PC-3 (cell line): ENCODE measurements around the gene COL5A2. TPM values are rescaled to one million over a fixed set of nuclear protein-coding genes. Genes with fewer than 3 reads are reported as not detected.

ENCODE experiments used
- ATAC-seq: fragments of 200-7000 bp; cut with Tn5 transposase; 2 replicates; pipeline ENCODE4 v1.9.1; 2020; ENCODE audit warnings: mild to moderate bottlenecking, moderate library complexity
- BruUV-seq: library from RNA; stranded (reverse); fragments of 400-500 nt; replicated peaks from 2 replicates; lab custom pipeline; 2021; lab: Mats Ljungman, UMichigan
- CTCF ChIA-PET: fragments of 300-600 bp; sonication (Branson Sonifier 250); formaldehyde crosslinking; loops from one replicate; lab custom pipeline; 2022; ENCODE audit warnings: antibody characterized with exemption; lab: Charles Lee
- POLR2A ChIA-PET: fragments of 300-600 bp; sonication (Branson Sonifier 250); formaldehyde crosslinking; loops from one replicate; lab custom pipeline; 2022; ENCODE audit warnings: antibody characterized with exemption; ENCODE audit not compliant: unreplicated experiment; lab: Charles Lee
- DNase-seq: peaks from one replicate; pipeline ENCODE4 v3.0.0-alpha.2; 2015
- H2AFZ ChIP-seq: fragments of 300-600 bp; sonication (generic); 2 replicates; pipeline ENCODE4 v1.6.0; 2016; ENCODE audit warnings: antibody characterized with exemption, low read length
- H3F3A ChIP-seq: fragments of 300-600 bp; sonication (generic); one replicate; pipeline ENCODE4 v1.6.0; 2017; ENCODE audit warnings: antibody characterized with exemption, low read length, control low read depth, mild to moderate bottlenecking; ENCODE audit not compliant: unreplicated experiment
- H3K27ac ChIP-seq: fragments of 300-600 bp; sonication (generic); 2 replicates; pipeline ENCODE4 v1.5.1; 2016; ENCODE audit warnings: mild to moderate bottlenecking, low read length
- H3K27me3 ChIP-seq: fragments of 300-600 bp; sonication (generic); 2 replicates; pipeline ENCODE4 v1.6.1; 2016; ENCODE audit warnings: low read length, mixed read lengths
- H3K36me3 ChIP-seq: fragments of 300-600 bp; sonication (generic); 2 replicates; pipeline ENCODE4 v1.6.1; 2016; ENCODE audit warnings: low read depth, mixed run types, low read length, mixed read lengths
- H3K4me1 ChIP-seq: fragments of 300-600 bp; sonication (generic); 2 replicates; pipeline ENCODE4 v1.5.1; 2016; ENCODE audit warnings: low read length; ENCODE audit not compliant: insufficient read depth
- H3K4me2 ChIP-seq: fragments of 300-600 bp; sonication (generic); 2 replicates; pipeline ENCODE4 v1.6.0; 2016; ENCODE audit warnings: low read length
- H3K4me3 ChIP-seq: fragments of 300-600 bp; sonication (generic); 2 replicates; pipeline ENCODE4 v1.5.1; 2016; ENCODE audit warnings: mild to moderate bottlenecking, low read length, mixed read lengths
- H3K79me2 ChIP-seq: fragments of 300-600 bp; sonication (generic); 2 replicates; pipeline ENCODE4 v1.6.1; 2017; ENCODE audit warnings: low read length, mixed read lengths
- H3K9ac ChIP-seq: fragments of 300-600 bp; sonication (generic); 2 replicates; pipeline ENCODE4 v1.6.0; 2016; ENCODE audit warnings: mild to moderate bottlenecking, low read length
- H3K9me2 ChIP-seq: fragments of 300-600 bp; sonication (generic); replicated peaks from 2 replicates; pipeline ENCODE4 v1.6.1; 2016; ENCODE audit warnings: mixed run types, low read length, mixed read lengths
- H3K9me3 ChIP-seq: fragments of 300-600 bp; sonication (generic); 2 replicates; pipeline ENCODE4 v1.6.1; 2016; ENCODE audit warnings: low read length, mixed read lengths
- H4K20me1 ChIP-seq: fragments of 300-600 bp; sonication (generic); 2 replicates; pipeline ENCODE4 v1.6.1; 2016; ENCODE audit warnings: low read length, mixed read lengths
- EZH2 ChIP-seq: fragments of 300-600 bp; sonication (generic); IDR thresholded peaks from one replicate; pipeline ENCODE4 v1.6.1; 2017; ENCODE audit warnings: antibody characterized with exemption, mild to moderate bottlenecking, low read length; ENCODE audit not compliant: unreplicated experiment
- EZH2phosphoT487 ChIP-seq: fragments of 300-600 bp; sonication (generic); IDR thresholded peaks from 2 replicates; pipeline ENCODE4 v1.6.1; 2018; ENCODE audit warnings: mild to moderate bottlenecking, antibody characterized with exemption, low read length, borderline replicate concordance
- intact Hi-C: fragments of 100-400 bp; cut with micrococcal nuclease; formaldehyde crosslinking; loops from 2 replicates; pipeline ENCODE4 v1.9.0; 2023
- total RNA-seq: library from RNA; depleted of rRNA; stranded (reverse); fragments of >200 nt; gene quantifications from 2 replicates; pipeline ENCODE4 v1.2.3, GENCODE V29; 2014
- TF ChIP-seq, protein P1 (sequence below): fragments of 300-600 bp; sonication (generic); conservative IDR thresholded peaks from 2 replicates; pipeline ENCODE4 v1.5.1; 2017; ENCODE audit warnings: antibody characterized with exemption, low read depth, mild to moderate bottlenecking, low read length

The COL5A2 gene
- total RNA-seq, 1 experiment from 2014 or later, result 56.2 TPM

GRCh38 chr2:189153619-189154018, 25.9 kb downstream of the COL5A2 start:
- DNase-seq (no peak), ATAC-seq (no peak)
- no peak overlapping the region for H3K4me3 ChIP-seq
- no peak overlapping the region for H3K4me2 ChIP-seq
- no peaks in the 10 kb centered on the region for H3K9me3 ChIP-seq
- 0 out of 2 replicates have a peak, but pooled peaks cover 2% of the 10 kb centered on the region for H3K9me2 ChIP-seq
- H3K27ac ChIP-seq, result no peak overlapping the region
- no peaks in the 10 kb centered on the region for H3K27me3 ChIP-seq
- intact Hi-C loops, result no loop called here
- ChIA-PET POLR2A (no interaction called here), CTCF (no interaction called here)
- H3F3A ChIP-seq, result no peaks in the 10 kb centered on the region
- no TSS peak for BruUV-seq
- no peaks in the 10 kb centered on the region for H3K36me3 ChIP-seq
- H2AFZ ChIP-seq, result no peak overlapping the region
- TF ChIP-seq EZH2phosphoT487 (no peak), EZH2 (no peak)
- TF ChIP-seq, protein P1, sequence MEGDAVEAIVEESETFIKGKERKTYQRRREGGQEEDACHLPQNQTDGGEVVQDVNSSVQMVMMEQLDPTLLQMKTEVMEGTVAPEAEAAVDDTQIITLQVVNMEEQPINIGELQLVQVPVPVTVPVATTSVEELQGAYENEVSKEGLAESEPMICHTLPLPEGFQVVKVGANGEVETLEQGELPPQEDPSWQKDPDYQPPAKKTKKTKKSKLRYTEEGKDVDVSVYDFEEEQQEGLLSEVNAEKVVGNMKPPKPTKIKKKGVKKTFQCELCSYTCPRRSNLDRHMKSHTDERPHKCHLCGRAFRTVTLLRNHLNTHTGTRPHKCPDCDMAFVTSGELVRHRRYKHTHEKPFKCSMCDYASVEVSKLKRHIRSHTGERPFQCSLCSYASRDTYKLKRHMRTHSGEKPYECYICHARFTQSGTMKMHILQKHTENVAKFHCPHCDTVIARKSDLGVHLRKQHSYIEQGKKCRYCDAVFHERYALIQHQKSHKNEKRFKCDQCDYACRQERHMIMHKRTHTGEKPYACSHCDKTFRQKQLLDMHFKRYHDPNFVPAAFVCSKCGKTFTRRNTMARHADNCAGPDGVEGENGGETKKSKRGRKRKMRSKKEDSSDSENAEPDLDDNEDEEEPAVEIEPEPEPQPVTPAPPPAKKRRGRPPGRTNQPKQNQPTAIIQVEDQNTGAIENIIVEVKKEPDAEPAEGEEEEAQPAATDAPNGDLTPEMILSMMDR, result no peak
- no peaks in the 10 kb centered on the region for H3K79me2 ChIP-seq
- peaks cover 26% of the 10 kb centered on the region for H3K4me1 ChIP-seq
- no peak overlapping the region for H3K9ac ChIP-seq
- no peaks in the 10 kb centered on the region for H4K20me1 ChIP-seq

- ChIA-PET CTCF (no interaction called here), POLR2A (no interaction called here)
- no peaks in the 10 kb centered on the region for H3K27me3 ChIP-seq
- intact Hi-C loops, result no loop called here
- H3K4me2 ChIP-seq, result no peak overlapping the region
- ATAC-seq, result no peak
- H3K27ac ChIP-seq, result no peak overlapping the region
- BruUV-seq, result no TSS peak
- 0 out of 2 replicates have a peak, but pooled peaks cover 2% of the 10 kb centered on the region for H3K9me2 ChIP-seq
- no peaks in the 10 kb centered on the region for H4K20me1 ChIP-seq
- H3K9me3 ChIP-seq, result no peaks in the 10 kb centered on the region
- peaks cover 22% of the 10 kb centered on the region for H3K4me1 ChIP-seq
- H3K4me3 ChIP-seq, result no peak overlapping the region
- no peak overlapping the region for H2AFZ ChIP-seq
- no peak overlapping the region for H3K9ac ChIP-seq
- no peaks in the 10 kb centered on the region for H3K36me3 ChIP-seq
- H3K79me2 ChIP-seq, result no peaks in the 10 kb centered on the region
- no peaks in the 10 kb centered on the region for H3F3A ChIP-seq
- no peak for DNase-seq
- TF ChIP-seq, protein P1, result no peak
- TF ChIP-seq EZH2 (no peak), EZH2phosphoT487 (no peak)
Observed at GRCh38 chr2:189152483-189152882, 27.1 kb downstream of the COL5A2 start.

DNA sequence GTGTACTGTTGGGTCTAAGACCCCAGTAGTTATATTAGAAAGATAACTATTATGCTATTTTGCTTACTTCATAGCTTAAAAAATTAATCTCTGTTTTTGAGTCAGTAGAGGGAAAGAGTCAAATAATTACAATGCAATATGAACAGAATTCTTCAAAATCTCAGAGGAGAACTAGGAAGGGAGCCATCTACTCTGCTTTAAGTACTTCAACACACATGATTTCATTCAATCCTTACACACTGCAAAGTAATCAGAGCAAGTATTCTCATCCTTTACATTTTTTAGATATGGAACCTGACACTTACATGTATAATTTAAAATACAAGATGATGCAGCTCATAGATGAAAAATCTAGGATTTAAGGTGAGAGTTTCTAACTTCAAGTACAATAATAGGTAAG, 27.7 kb downstream of the COL5A2 start:
- Histone ChIP-seq H3K4me2 (no peak overlapping the region), H3K9me3 (no peaks in the 10 kb centered on the region), H3K9ac (no peak overlapping the region), H3K36me3 (no peaks in the 10 kb centered on the region), H3K9me2 (0 out of 2 replicates have a peak, but pooled peaks cover 2% of the 10 kb centered on the region), H2AFZ (no peak overlapping the region), H3K4me3 (no peak overlapping the region), H3K4me1 (peaks cover 19% of the 10 kb centered on the region), H3F3A (no peaks in the 10 kb centered on the region), H3K27ac (no peak overlapping the region), H3K79me2 (no peaks in the 10 kb centered on the region), H3K27me3 (no peaks in the 10 kb centered on the region), H4K20me1 (no peaks in the 10 kb centered on the region)
- no TSS peak for BruUV-seq
- ATAC-seq, result no peak
- intact Hi-C loops, result loop anchor here (2.0 kb wide), 1 partner anchor 27 kb away; no protein-coding TSS in a partner anchor
- ChIA-PET CTCF (no interaction called here), POLR2A (no interaction called here)
- TF ChIP-seq EZH2 (no peak), EZH2phosphoT487 (no peak)
- TF ChIP-seq, protein P1, result no peak
- no peak for DNase-seq
